Colon (tissue), 2 donors: ENCODE data around the gene CMTM4.
A peak's percentile ranks its signal among the peaks of the same experiment; 100 is the strongest.
"Not testable (repeated sequence)": the region's sequence is repeated elsewhere in the genome, so short reads cannot be mapped to it uniquely, and the experiment has no call there.

Source experiments
- FAIRE-seq: peaks from 2 replicates; lab custom pipeline; 2012; peaks lifted over from hg19 to GRCh38; lab: Jason Lieb, UNC
- donor health status: control.
- donor health status: control.

CMTM4 gene

DNA sequence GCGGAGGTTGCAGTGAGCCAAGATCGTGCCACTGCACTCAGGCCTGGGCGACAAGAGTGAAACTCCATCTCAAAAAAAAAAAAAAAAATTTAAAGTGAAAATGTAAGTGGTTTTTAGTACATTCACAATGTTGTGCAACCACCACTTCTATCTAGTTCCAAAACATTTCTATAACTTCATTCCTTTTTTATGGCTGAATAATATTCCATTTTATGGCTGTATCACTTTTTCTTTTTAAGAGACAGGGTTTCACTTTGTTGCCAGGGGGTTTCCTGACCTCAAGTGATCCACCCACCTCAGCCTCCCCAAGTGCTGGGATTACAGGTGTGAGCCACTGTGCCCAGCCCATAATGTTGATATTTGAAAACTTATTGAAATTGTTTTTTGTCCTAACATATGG lies 103.7 kb downstream of the CMTM4 start:
- FAIRE-seq, result no peak

DNA sequence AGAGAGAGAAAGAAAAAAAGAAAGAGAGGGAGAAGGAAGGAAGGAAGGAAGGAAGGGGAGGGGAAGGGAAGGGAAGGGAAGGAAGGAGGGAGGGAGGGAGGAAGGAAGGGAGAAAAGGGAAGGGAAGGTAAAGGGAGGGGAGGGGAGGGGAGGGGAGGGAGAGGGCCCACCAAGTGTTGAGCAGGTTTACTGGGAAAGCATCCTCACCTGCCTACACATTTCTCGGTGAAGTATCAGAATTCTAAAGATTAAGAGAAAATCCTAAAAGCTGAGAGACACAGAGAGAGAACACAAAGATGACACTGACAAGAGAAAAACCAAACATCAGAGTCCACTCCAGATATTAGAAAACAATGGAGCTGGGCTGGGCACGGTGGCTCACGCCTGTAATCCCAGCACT lies 104.3 kb downstream of the CMTM4 start:
- no peak for FAIRE-seq

DNA sequence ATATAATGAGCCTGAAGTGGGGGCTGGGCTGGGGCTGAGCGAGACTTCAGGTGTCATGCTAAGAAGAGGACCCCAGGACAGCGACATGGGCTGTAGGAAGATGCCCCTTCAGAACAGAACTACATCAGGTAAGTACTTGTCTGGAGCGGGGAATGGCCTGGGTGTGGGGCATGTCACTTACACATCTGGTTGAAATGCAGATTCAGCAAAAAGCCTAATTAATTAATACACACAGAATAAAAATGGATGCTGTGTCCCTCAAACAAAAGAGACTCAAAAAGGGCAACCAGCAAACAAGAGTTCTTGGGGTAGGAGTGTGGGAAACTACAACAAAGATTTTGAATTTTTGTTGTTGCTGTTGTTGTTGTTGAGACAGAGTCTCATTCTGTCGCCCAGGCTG lies 105.5 kb downstream of the CMTM4 start:
- FAIRE-seq, result no peak

DNA sequence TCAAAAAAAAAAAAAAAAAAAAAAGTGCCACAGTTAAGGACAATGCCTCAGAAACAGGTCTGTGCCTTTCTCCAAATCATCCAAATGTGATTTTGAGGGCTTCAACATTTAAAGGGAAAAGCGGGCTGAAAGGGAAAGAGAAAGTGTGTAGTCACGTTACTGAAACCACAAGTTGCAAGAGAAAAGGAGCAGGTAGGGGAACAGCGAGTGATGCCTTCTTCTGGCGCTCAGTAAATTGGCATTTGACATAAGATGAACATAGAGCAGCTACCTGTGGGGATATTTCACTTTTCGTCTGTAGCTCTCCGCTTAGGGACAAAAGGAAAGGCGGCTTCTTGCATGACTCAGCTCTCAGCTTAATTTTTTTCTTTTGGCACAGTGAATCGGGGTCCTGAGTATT lies 106.2 kb downstream of the CMTM4 start:
- FAIRE-seq, result no peak

DNA sequence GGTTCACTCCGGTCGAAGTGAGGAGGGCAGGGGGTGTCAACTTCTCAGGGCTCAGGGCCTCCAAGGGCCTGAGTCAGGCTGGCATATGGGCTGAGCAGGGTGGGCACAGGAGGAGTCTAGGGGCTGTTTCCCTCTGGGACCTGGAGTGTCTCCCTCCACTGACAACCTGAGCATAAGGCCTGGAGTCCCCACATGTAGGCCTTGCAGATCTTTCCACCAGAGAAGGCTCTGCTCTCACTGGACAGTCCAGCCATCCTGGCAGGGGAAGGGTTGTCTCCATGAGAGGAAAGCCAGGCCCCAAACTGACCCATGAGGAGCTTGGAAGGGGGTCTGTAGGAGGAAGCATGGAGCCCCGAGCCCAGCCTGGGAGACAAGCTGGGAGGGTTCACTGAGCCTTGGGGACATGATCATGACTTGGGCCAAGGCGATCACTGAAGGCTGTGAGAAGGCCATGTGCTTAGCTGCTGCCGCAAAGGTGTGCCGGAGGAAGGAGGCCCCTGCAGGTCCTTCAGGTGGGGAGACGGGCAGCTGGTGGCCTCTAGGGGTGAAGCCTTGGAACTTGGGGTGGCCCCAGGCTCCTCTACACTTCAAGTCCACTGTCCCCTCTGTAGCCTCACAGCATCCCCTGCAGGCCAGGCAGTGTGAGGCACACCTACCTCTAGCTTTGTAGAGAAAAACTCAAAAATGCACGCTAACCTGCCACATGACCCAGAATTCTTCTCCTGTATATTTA lies 107.4 kb downstream of the CMTM4 start:
- no peak for FAIRE-seq

DNA sequence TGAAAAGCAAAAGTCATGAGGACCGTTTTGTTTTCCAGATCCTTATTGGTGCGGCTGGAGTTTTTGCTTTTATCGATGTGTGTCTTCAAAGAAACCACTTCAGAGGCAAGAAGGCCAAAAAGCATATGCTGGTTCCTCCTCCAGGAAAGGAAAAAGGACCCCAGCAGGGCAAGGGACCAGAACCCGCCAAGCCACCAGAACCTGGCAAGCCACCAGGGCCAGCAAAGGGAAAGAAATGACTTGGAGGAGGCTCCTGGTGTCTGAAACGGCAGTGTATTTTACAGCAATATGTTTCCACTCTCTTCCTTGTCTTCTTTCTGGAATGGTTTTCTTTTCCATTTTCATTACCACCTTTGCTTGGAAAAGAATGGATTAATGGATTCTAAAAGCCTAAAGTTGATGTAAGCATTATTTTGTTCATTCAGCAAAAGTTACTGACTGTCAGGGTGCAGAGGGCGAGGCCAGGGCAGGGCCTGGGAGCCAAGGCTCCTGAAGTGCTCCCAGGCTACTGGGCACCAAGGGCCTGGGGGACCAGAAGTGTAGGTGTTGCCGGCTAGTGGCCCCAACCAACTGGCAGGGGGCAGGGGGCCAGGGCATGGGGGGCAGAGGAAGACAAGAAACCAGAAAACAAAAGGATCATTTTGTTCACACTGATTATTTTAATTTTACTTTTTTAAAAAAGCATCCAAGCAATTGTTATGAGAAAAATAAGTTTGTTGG lies 108.5 kb downstream of the CMTM4 start:
- FAIRE-seq, result no peak

DNA sequence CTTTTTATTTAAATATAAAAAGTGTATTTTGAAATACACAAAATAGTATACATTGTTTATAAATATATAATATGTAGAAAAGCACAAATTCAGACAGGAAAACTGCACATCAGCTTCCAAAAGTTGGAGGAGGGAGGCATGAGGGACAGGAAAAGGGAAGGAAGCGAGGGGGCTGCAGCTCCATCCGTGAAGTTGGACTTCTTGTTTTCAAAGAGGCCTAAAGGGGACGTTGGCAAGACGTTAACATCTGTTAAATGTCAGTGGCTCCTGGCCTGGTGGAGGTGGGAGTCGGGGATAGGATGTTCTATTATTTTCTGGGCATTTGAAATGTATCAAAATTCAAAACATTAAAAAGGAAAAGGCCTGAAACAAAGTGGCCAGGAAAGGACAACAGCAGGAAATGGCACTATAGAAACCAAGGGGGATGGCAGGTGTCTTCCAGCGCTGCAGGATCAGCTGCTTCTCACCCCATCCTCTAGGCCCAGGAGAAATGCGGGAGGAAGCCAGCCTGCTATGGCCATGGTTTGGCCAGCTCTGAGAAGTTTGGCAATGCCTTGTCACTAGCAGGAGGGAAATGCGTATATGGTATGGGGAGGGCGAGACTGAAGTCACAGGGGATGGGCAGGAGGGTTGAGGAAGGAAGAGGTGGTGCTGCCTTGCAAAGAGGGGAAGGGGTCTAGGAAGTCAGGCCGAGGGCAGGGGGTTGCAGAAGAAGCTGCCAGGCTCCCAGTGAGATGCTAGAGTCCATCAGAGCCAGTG lies 110.9 kb downstream of the CMTM4 start:
- FAIRE-seq, result no peak

DNA sequence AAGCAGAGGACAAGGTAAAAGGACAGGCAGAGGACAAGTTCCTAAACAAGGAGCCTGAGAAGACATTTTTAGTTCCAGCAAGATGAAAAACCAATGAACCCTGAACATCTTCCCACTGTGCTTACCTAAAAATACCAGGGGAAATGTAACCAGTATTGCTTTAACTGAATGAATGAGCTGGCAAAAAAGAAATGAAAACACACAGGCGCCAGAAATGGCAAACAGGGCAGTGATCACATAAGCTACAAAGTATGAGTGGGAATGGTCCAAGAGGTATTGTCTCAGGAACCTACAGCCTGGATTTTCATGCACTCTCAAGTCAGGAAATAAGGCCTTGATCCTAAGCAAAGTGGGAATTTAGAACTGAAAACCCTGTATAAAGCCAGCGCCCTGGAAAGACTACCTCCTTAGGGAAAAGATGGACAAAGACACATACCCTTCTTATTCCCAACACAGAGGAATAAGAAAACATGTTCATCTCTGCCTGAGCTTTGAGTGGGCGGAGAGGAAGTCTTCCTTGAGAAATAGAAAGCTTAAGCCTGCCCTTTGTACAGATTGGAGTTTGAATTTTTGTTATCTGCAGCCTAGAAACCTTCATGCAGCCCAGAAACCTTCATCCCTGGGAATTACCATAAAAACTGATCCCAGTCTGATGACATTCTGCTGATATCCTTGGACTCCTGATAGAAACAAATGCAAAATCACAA lies 115.1 kb downstream of the CMTM4 start:
- no peak for FAIRE-seq

DNA sequence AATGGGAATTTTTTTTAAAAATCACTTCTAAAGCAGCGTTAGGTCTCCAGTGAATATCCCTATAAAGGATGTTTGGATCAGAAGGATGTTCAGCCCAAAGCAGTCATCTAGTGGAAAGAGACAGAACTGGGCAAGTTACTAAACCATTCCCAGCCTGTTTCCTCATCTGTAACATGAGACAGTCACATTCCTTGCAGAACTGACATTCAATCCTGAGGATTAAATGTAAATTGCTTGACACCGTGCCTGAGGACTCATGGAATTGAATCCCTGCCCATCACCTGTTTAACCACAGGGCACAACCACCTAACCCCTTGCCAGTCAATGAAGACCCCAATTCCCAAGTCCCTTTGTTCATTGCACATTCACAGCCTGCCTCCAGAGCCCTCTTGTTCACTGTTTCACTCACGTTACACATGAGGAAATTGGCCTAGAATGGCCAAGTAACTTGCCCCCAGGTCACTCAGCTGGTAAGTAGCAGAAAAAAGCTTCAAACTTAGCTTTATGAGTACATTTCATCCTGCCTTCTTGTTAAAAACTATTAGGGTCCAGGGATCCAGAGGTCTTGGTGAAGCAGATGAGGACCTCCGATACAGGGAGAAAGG lies 115.8 kb downstream of the CMTM4 start:
- no peak for FAIRE-seq

DNA sequence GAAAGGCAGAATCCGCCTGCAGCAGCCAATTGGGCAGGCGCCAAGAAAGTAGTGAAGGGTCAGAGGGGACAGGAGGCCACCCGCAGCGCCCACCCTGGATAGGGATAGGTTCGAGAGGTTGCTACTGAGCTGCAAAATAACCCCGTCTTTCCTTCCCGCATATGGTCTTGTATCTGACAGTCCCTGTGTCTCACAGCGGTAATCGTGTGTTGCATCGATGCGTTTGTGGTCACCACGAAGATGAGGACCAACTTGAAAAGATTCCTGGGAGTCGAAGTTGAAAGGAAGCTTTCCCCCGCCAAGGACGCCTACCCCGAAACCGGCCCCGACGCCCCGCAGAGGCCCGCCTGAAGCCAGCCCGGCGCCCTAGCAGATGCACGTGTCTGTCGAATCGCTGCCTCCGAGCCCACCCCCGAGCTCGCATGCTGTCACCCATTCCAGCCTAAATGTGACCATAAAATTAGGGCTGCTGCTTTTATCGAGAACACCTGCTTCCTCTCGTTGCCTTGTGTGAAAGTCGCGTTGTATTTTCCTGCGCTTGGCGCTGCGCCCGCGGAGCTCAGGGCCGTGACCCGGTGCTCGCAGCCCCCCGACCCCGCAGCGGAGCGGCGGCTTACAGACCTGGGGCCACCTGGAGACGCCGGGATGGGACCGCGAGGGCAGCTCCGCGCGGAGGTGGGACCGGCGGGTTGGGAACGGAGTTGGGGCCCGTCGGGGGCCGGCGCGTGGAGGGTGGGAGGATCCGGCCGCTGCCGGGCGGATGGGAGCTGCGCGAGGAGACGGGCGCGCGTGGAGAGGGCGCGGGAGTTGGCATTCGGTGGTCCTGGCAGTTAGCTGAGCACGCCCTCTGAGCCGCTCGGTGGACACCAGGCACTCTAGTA lies 117.7 kb downstream of the CMTM4 start, which contains the start of gene CMTM2:
TSS of gene CMTM2 (plus strand) at position 813 of the 881 bp plus-strand sequence. CDS start 145 bp downstream, outside the sequence.
- no peak for FAIRE-seq

DNA sequence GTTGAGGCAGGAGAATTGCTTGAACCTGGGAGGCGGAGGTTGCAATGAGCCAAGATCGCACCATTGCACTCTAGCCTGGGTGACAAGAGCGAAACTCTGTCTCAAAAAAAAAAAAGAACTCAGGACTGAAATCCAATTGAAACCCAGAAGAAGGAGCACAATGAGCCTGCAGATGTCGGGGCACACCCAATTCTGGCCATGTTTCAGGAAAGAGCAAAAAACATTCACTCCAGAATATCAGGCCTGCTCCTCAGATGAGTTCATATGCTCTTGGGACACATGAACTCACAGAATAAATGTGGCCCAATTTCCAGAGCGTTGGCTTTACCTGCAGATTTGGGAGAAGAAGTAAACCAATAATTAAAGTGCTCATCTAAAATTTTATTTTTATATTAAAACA lies 120.2 kb downstream of the CMTM4 start:
- FAIRE-seq, result no peak

DNA sequence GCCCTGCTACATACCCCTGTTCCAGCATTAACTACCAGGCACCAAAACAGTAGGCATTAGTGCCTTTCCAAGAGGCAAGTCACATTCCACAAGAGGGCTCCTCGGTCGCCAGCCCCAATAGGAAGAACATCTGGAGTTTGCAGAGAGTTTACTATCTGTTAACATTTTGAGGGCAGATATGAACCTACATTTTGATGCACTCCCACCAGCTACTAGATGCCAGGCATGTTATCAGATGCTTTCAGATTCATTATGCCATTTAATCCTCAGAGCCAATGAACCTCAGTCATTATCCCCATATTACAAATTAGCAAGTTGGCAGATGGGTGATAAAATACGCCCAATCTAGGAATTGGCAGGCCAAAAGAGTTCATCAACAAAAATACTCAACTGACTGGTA lies 121.5 kb downstream of the CMTM4 start:
- no peak for FAIRE-seq

DNA sequence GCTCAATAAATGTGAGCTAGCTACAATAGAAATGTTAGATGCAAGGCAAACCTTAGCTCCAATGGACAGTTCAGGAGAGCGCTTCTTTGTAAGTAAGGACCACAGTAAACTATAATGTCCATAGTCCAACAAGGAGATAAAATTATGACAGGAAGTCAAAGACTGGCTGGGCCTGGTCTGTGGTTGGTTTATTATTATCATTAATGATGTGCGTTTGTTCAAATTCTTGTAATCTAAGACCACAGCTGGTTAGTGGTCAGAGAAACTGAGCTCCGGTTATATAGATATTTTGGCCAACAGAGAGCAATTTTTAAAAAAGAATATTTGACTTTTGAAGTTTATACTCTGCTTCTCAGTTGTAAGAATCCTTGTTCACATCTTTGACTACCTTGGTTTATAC lies 122.0 kb downstream of the CMTM4 start:
- no peak for FAIRE-seq

DNA sequence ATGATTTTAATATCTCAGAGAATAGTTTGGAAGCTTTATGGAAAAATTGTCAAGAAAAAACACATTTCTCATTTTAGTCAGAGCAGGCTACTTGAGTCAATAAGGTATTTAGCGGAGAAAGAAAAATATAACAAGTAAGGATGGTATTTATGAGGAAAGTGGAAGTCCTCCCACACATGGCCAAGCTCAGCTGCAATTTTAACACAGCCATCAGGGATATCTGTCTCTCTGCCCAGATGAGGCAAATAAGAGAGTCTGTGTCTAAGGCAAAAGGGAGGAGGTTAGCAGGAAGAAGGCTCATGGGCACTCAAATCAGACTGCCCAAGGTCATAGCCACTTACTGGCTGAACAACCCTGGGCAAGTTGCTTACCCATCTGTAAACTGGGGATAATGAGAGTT lies 122.5 kb downstream of the CMTM4 start:
- FAIRE-seq, result no peak

DNA sequence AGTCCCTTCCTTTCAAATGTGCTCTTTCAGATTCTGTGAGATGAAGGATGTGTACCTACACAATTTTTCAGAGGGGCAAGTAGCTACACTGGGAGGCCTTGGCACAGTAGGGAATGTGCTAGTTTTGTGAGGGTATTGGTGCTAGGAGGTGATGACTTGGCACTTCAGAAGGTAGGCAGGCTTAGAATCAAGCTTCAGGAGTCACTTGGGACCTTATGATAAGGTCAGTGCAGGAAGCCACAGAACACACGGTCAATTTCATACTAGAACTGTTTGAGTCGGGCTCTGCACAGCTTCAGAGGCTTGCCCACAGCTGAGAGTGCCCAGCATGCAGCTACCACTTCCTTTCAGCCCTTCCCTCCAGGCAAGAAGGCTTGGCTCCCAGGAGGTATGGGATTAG lies 124.2 kb downstream of the CMTM4 start:
- no peak for FAIRE-seq

DNA sequence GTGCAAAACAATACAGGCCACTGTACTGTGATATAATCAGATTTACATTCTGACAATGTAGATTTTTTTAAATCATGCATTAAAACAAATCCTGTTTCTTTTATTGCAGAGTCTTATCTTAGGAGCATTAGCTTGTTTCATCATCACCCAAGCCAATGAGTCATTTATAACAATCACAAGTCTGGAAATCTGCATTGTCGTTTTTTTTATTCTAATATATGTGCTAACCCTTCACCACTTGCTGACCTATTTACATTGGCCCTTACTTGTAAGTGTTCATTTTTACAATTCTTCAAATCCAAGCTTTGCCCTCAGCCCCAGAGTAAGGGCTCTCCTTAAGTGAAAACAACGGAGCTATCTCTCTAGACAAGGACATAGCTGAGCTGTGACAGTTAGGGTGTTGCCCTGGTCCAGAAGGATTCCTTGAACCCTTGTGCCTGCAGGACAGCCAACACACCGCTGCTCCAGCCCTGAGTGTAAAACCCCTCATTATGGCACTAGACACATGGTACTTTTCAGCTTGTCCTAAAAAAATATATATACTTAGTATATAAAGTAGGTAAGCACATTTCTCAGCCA lies 126.6 kb downstream of the CMTM4 start:
- no peak for FAIRE-seq

DNA sequence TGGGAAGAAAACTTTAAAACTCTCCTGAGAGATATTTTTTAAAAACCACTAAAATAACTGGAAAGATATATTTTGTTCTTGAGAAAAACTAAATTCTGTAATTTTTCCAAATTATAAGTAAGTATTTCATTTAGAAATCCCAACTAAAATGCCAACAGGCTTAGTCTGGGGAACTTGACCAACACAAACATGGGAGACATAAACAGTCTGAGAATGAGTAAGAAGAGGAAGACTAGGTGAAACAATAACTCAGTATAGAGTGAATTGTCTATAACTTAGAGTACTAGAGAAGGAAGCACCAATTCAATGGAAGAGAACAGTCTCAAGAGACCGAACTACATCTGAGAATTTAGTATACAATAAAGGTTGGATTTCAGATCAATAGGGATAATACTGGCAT lies 127.4 kb downstream of the CMTM4 start:
- peak; percentile 10 for FAIRE-seq

DNA sequence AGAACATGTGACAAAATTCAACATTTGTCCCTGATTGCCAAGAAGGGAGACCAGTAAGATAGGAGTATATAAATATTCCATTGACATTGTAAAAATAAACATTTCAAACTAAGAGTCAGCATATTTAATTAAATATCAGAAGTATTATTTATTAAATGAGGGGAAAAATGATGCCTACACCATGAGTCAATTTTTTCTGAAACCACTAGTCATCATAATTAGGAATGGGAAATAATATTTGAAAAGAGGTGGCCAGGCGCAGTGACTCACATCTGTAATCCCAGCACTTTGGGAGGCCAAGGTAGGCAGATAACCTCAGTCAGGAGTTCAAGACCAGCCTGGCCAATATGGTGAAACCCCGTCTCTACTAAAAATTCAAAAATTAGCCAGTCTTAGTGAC lies 128.2 kb downstream of the CMTM4 start:
- no peak for FAIRE-seq

DNA sequence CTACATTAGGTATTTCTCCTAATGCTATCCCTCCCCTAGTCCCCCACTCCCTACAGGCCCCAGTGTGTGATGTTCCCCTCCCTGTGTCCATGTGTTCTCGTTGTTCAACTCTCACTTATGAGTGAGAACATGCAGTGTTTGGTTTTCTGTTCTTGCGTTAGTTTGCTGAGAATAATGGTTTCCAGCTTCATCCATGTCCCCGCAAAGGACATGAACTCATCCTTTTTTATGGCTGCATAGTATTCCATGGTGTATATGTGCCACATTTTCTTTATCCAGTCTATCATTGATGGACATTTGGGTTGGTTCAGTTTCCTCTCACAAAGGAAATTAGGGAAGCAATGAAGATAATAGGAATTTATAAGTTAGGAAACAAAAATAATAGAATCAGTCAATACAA lies 129.3 kb downstream of the CMTM4 start:
- FAIRE-seq, result not testable (repeated sequence)

DNA sequence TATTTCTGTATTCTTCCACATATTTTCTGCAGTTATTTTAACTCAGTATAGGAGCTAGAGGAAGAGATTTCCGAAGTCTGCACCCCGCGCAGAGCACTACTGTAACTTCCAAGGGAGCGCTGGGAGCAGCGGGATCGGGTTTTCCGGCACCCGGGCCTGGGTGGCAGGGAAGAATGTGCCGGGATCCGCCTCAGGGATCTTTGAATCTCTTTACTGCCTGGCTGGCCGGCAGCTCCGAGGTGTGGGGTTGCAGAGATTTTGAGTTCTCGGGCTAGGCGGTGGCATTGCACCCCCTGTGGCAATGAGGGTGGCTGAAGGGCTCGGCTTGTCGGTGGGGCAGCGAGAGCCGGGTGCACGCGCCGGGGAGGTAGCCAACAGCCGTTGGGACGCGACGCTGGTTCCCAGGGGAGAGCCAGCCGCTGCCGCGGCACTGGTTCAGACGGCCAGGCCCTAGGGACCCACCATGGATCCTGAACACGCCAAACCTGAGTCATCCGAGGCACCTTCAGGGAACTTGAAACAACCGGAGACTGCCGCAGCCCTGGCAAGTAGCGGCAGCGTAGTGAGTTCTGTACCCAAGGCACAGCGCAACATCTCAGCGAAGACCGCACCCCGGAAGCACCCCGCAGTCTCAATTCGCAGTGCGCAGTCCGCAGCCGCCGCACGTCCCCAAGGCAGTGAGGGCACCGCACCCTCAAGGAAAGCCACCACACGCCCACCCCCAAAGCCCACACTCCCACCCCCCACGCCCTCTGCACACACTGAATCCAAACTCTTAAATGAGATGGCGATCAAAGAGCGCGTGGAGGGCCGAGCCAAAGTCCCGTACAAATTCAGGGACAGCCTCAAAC lies 130.3 kb downstream of the CMTM4 start, which contains the start of gene CMTM1:
TSS of gene CMTM1 (plus strand) at position 389 of the 851 bp plus-strand sequence. CDS start at position 464, 75 bp downstream.
- no peak for FAIRE-seq
